Neuron (in vitro differentiated cells): ENCODE results near the gene VLDLR.

Source experiments
- H2AFZ ChIP-seq: one replicate; pipeline ENCODE4 v1.6.1; 2013; ENCODE audit warnings: low read depth, mild to moderate bottlenecking, inconsistent platforms, low read length, moderate library complexity
- H3K27me3 ChIP-seq: one replicate; pipeline ENCODE4 v1.6.1; 2013; ENCODE audit warnings: low read length; ENCODE audit not compliant: insufficient read depth
- H3K36me3 ChIP-seq: one replicate; pipeline ENCODE4 v1.6.1; 2013; ENCODE audit warnings: low read length; ENCODE audit not compliant: insufficient read depth
- H3K4me1 ChIP-seq: one replicate; pipeline ENCODE4 v1.6.1; 2013; ENCODE audit warnings: low read length; ENCODE audit not compliant: insufficient read depth
- H3K4me3 ChIP-seq: 2 replicates; pipeline ENCODE4 v1.5.1; 2013; ENCODE audit warnings: mild to moderate bottlenecking, low read length, moderate library complexity
- H3K9me3 ChIP-seq: one replicate; pipeline ENCODE4 v1.6.1; 2013; ENCODE audit warnings: low read length

The VLDLR gene

GRCh38 chr9:2621722-2622460, at the start of gene VLDLR:
Gene VLDLR (plus strand): TSS chr9:2621787. CDS start chr9:2622190, 403 bp downstream.
- Histone ChIP-seq H3K4me3 (peak within 1 kb of the TSS; percentile 61), H3K4me1 (peaks cover 26% of the 10 kb centered on the region), H2AFZ (peak within 1 kb of the TSS; percentile 92)

DNA sequence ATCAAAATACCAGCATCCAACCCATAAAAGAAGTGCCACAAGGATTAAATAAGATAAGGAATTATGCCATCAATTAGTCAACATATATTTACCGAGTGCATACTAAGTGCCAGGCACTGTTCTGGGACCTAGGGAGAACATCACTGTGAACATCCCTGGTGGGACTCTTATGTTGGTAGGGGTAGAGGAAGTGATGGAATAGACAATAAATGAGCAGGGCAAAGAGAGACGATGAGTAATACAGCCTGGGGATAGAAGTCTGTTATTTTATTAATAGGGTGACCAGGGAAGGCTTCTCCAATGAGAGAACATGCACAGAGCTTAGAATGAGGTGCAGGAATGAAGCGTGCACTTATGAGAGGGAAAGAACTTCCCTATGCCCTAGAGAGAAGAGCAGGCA, 47.4 kb upstream of the VLDLR start:
- no peak overlapping the region for H3K4me3 ChIP-seq
- no peaks in the 10 kb centered on the region for H3K36me3 ChIP-seq
- H3K27me3 ChIP-seq = no peaks in the 10 kb centered on the region
- peaks cover 2% of the 10 kb centered on the region for H3K9me3 ChIP-seq
- no peak overlapping the region for H2AFZ ChIP-seq
- H3K4me1 ChIP-seq = no peaks in the 10 kb centered on the region

More at GRCh38 chr9:2621722-2622460, at the start of gene VLDLR:
- H3K36me3 ChIP-seq = no peaks in the 10 kb centered on the region
- H3K9me3 ChIP-seq = no peaks in the 10 kb centered on the region
- no peaks in the 10 kb centered on the region for H3K27me3 ChIP-seq

DNA sequence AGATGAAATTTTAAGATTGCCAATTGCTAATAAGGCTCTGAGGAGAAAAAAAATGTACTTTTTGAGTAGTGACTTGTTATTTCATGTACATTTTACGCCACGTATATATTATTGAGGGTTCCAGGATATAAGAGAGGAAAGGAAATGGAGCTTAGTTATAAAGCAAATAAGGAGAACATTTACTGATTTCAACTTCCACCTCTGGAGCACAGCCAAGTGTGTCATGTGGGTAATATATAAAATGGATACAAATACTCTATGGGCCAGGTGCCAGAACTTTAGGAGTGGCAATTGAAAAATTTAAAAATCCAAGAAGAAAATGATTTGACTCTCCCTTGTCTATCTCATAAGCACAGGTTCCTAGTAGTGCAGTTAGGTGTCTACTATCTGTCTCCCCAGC, 45.0 kb upstream of the VLDLR start:
- Histone ChIP-seq H3K4me3 (no peak overlapping the region), H2AFZ (no peak overlapping the region), H3K9me3 (peaks cover 2% of the 10 kb centered on the region), H3K27me3 (no peaks in the 10 kb centered on the region), H3K4me1 (no peaks in the 10 kb centered on the region), H3K36me3 (no peaks in the 10 kb centered on the region)

GRCh38 chr9:2583308-2584013, 38.1 kb upstream of the VLDLR start:
- Histone ChIP-seq H3K4me1 (no peaks in the 10 kb centered on the region), H3K36me3 (no peaks in the 10 kb centered on the region), H3K27me3 (no peaks in the 10 kb centered on the region), H3K9me3 (peaks cover 2% of the 10 kb centered on the region), H2AFZ (no peak overlapping the region), H3K4me3 (no peak overlapping the region)

DNA sequence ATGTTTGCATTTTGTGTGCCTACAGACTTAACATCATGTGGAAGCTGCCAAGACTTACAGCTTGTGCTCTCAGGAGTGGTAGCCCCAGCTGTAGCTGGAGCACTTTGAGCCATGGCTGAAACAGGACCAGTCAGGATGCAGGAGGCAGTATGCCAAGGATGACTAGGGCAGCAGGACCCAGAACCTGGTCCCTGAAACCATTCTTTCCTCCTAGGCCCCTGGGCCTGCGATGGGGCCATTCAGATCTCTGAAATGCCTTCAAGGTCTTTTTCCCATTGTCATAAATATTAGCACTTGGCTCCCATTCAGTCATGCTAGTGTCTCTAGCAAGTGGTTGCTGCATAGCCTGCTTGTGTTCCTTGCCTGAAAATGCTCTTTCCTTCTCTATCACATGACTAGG, 29.6 kb upstream of the VLDLR start:
- no peak overlapping the region for H2AFZ ChIP-seq
- no peaks in the 10 kb centered on the region for H3K36me3 ChIP-seq
- peaks cover 4% of the 10 kb centered on the region for H3K9me3 ChIP-seq
- H3K4me3 ChIP-seq = no peak overlapping the region
- H3K4me1 ChIP-seq = no peaks in the 10 kb centered on the region
- no peaks in the 10 kb centered on the region for H3K27me3 ChIP-seq

DNA sequence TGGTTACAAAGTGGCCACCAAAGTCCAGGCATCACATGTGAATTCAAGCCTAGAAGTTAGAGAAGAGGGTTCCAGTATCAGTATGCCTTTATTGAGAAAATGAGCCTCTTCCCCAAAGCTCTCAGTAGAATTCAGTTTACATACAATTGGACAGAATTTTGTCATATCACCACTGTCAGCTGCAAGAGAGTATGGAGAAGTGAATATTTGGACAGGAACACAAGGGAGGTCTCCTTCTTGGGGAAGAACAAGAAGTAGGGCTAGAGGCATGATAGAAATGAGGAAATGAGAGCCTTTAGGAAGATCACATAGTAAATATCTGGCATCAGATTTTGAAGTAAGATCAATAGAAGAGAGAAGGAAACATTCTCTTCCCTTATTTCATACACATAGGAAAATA, 27.8 kb upstream of the VLDLR start:
- H2AFZ ChIP-seq = no peak overlapping the region
- no peaks in the 10 kb centered on the region for H3K4me1 ChIP-seq
- no peak overlapping the region for H3K4me3 ChIP-seq
- H3K36me3 ChIP-seq = no peaks in the 10 kb centered on the region
- H3K27me3 ChIP-seq = no peaks in the 10 kb centered on the region
- peaks cover 4% of the 10 kb centered on the region for H3K9me3 ChIP-seq

- Histone ChIP-seq H3K27me3 (no peaks in the 10 kb centered on the region), H3K4me3 (no peak overlapping the region), H3K9me3 (peaks cover 4% of the 10 kb centered on the region), H3K4me1 (no peaks in the 10 kb centered on the region), H2AFZ (no peak overlapping the region), H3K36me3 (no peaks in the 10 kb centered on the region)
These were observed 25.6 kb upstream of the VLDLR start for GRCh38 chr9:2595973-2596372.

DNA sequence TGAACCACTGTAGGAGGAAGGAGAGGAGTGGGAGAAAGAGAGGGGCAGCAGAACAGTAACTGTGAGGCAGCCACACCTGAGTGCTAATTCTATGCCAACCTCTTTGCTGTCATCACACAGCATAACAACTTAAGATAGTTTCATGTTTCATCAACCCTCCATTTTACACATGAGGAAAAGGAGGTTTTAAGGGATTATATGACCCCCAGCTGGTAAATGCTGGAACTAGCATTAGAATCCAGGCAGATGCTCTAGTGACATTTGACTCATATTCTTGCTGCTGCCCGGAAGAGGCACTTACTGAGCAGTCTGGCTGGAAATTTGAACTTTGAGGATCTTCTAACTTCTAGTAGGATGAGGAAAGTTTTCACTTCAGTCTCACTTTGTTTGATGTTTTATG, 24.1 kb upstream of the VLDLR start:
- Histone ChIP-seq H2AFZ (no peak overlapping the region), H3K4me1 (no peaks in the 10 kb centered on the region), H3K9me3 (peaks cover 4% of the 10 kb centered on the region), H3K4me3 (no peak overlapping the region), H3K27me3 (no peaks in the 10 kb centered on the region), H3K36me3 (no peaks in the 10 kb centered on the region)

GRCh38 chr9:2599896-2600295, 21.7 kb upstream of the VLDLR start:
- no peaks in the 10 kb centered on the region for H3K4me1 ChIP-seq
- no peaks in the 10 kb centered on the region for H3K27me3 ChIP-seq
- H2AFZ ChIP-seq = no peak overlapping the region
- H3K36me3 ChIP-seq = no peaks in the 10 kb centered on the region
- no peaks in the 10 kb centered on the region for H3K9me3 ChIP-seq
- no peak overlapping the region for H3K4me3 ChIP-seq

DNA sequence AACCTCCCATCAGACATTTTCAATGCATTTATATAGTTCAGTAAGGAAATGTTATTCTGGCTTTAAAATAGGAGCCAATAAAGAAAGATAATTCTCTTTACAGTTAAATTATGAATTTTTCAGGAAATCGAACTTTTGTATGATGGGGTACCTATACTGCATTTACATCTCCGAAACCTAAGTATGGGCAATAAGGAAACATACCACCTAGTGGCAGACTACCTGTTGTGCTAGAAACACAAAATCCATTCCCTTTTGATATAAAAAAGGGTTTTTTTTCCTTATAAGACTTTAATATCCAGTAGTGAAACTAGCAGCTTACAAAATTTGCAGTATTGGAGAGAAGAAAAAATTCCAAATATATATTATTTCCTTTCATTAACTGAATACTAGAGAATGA, 21.3 kb upstream of the VLDLR start:
- Histone ChIP-seq H3K27me3 (no peaks in the 10 kb centered on the region), H3K36me3 (no peaks in the 10 kb centered on the region), H3K9me3 (peaks cover under 1% of the 10 kb centered on the region), H3K4me1 (no peaks in the 10 kb centered on the region), H3K4me3 (no peak overlapping the region), H2AFZ (no peak overlapping the region)

DNA sequence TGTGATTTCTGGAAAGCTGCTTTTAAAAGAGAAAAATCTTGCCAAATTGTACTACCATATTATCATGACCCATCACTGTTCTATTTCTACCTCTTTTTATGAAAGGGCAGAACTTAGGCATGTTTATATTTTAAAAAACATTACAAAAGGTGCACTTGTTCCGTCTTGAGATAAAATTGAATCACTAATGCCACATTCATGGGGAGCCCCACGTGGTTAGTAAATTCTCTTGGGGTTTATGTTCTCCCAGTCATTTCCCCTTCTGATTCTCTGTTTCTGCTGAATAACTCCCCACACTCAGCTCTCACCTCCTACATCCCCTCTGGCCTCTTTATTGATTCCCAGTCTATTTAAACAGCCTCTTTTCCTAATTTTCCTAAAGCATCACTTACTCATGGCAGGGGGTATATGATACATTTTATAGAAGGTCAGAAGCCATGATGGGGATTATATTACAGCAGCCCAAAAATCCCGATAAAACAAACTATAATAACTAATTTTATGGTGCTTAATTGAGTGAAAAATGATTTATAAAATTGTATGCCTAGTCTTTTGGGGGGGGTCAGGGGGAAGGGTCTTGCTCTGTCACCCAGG, 19.7 kb upstream of the VLDLR start:
- no peaks in the 10 kb centered on the region for H3K36me3 ChIP-seq
- no peaks in the 10 kb centered on the region for H3K4me1 ChIP-seq
- H3K4me3 ChIP-seq = no peak overlapping the region
- H2AFZ ChIP-seq = no peak overlapping the region
- peaks cover 4% of the 10 kb centered on the region for H3K9me3 ChIP-seq
- no peaks in the 10 kb centered on the region for H3K27me3 ChIP-seq

DNA sequence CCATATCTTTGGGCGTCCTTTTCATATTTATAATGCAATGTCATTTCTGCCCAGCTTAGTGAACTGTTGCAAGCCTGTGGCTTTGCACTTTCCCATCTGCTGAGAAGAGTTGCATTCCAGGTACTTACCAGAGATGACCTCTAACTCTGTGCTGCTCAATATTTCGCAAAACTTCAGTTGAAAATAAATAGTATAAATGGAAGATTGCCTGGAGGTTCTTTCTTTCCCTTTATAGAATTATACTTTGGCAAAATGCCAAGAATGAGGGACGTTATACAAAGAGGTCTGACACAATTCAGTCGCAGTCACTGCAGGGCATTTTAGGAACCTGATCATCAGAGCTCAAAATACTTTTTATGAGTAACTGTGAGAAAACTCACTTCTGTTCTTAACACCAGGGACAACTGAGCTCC, 18.9 kb upstream of the VLDLR start:
- Histone ChIP-seq H2AFZ (no peak overlapping the region), H3K9me3 (peaks cover 4% of the 10 kb centered on the region), H3K36me3 (no peaks in the 10 kb centered on the region), H3K4me3 (no peak overlapping the region), H3K27me3 (no peaks in the 10 kb centered on the region), H3K4me1 (no peaks in the 10 kb centered on the region)

DNA sequence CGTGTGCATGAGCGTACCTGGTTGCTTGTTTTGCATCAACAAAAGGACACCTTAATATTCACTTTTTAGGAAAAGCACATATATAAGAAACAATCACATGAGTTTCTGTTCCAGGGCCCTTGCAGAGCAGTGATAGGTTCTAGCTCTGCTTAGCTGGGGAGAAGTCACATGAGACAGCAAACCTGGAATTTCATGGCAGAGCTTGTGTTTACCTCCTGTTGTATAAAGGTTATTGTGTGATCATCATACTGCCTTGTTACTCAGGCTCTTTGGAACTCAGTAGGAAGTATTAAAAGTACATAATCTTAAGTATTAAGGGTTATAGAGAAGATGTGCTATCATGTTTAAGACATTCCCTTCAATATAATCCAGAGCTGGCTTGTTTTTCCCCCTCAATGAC, 18.0 kb upstream of the VLDLR start:
- Histone ChIP-seq H2AFZ (no peak overlapping the region), H3K4me1 (no peaks in the 10 kb centered on the region)

More for the DNA sequence above, 18.0 kb upstream of the VLDLR start:
- Histone ChIP-seq H3K4me3 (no peak overlapping the region), H3K36me3 (no peaks in the 10 kb centered on the region), H3K27me3 (no peaks in the 10 kb centered on the region), H3K9me3 (peaks cover 4% of the 10 kb centered on the region)
